ENCODE data around the gene PCDHA12. TPM values are rescaled to one million over a fixed set of nuclear protein-coding genes. Genes with fewer than 3 reads are reported as not detected.
"Not testable (repeated sequence)": the region's sequence is repeated elsewhere in the genome, so short reads cannot be mapped to it uniquely, and the experiment has no call there.

The PCDHA12 gene
- polyA plus RNA-seq, 1 experiment, result not detected

GRCh38 chr5:140868721-140869554 is 6.2 kb upstream of the PCDHA12 start, which contains the start of gene PCDHA11:
TSS of gene PCDHA11 (plus strand) at chr5:140868957. CDS start at chr5:140869104, 147 bp downstream.
- DNase-seq (ENCODE audit: low read depth), result no peak
- POLR2A ChIA-PET, result no interaction called here
- Histone ChIP-seq H3K27me3 (ENCODE audit: control insufficient read depth, insufficient read depth, low read length) (no peaks in the 10 kb centered on the region), H3K36me3 (ENCODE audit: control insufficient read depth, insufficient read depth, low read length) (no peaks in the 10 kb centered on the region), H3K4me3 (ENCODE audit: low read depth, low read length) (no peak within 1 kb of the TSS)
- CTCF ChIA-PET, result no interaction called here
- TF ChIP-seq CTCF (IDR thresholded peaks at IDR 0.05; ENCODE audit: insufficient read depth, low read depth, low read length), result no peak

- no peaks in the 10 kb centered on the region for H3K36me3 ChIP-seq (ENCODE audit: control insufficient read depth, insufficient read depth, low read length)
- H3K27me3 ChIP-seq (ENCODE audit: control insufficient read depth, insufficient read depth, low read length), result no peaks in the 10 kb centered on the region
- no peak for DNase-seq (ENCODE audit: low read depth)
- no peak overlapping the region for H3K4me3 ChIP-seq (ENCODE audit: low read depth, low read length)
- CTCF ChIA-PET, result no interaction called here
- no peak for TF ChIP-seq CTCF (IDR thresholded peaks at IDR 0.05; ENCODE audit: insufficient read depth, low read depth, low read length)
- POLR2A ChIA-PET, result no interaction called here
These were observed 5.6 kb upstream of the PCDHA12 start for GRCh38 chr5:140869555-140869886.

GRCh38 chr5:140870221-140871201 is 4.6 kb upstream of the PCDHA12 start:
- Histone ChIP-seq H3K4me3 (ENCODE audit: low read depth, low read length) (no peak overlapping the region), H3K27me3 (ENCODE audit: control insufficient read depth, insufficient read depth, low read length) (no peaks in the 10 kb centered on the region), H3K36me3 (ENCODE audit: control insufficient read depth, insufficient read depth, low read length) (no peaks in the 10 kb centered on the region)
- CTCF ChIA-PET, result no interaction called here
- no peak for TF ChIP-seq CTCF (IDR thresholded peaks at IDR 0.05; ENCODE audit: insufficient read depth, low read depth, low read length)
- POLR2A ChIA-PET, result no interaction called here
- DNase-seq (ENCODE audit: low read depth), result no peak

- POLR2A ChIA-PET; H3K4me3 ChIP-seq (ENCODE audit: low read depth, low read length); DNase-seq (ENCODE audit: low read depth); CTCF ChIA-PET; H3K36me3 ChIP-seq (ENCODE audit: control insufficient read depth, insufficient read depth, low read length); H3K27me3 ChIP-seq (ENCODE audit: control insufficient read depth, insufficient read depth, low read length): not testable (repeated sequence)
These were observed 1.6 kb downstream of the PCDHA12 start for GRCh38 chr5:140876541-140877261.

- ChIA-PET CTCF (no interaction called here), POLR2A (no interaction called here)
- Histone ChIP-seq H3K27me3 (ENCODE audit: control insufficient read depth, insufficient read depth, low read length) (no peaks in the 10 kb centered on the region), H3K4me3 (ENCODE audit: low read depth, low read length) (no peak overlapping the region), H3K36me3 (ENCODE audit: control insufficient read depth, insufficient read depth, low read length) (no peaks in the 10 kb centered on the region)
- no peak for TF ChIP-seq CTCF (IDR thresholded peaks at IDR 0.05; ENCODE audit: insufficient read depth, low read depth, low read length)
- no peak for DNase-seq (ENCODE audit: low read depth)
These were observed 2.1 kb downstream of the PCDHA12 start for GRCh38 chr5:140877262-140877581.
